Effector memory CD8-positive, alpha-beta T cell (primary cell): ENCODE measurements around the gene UBE2B.
"Not testable (repeated sequence)": the region's sequence is repeated elsewhere in the genome, so short reads cannot be mapped to it uniquely, and the experiment has no call there.

Source experiments
- ATAC-seq: fragments of 150-1000 bp; cut with Tn5 transposase; replicated peaks from 2 replicates; pipeline ENCODE4 v1.10.0; 2021; ENCODE audit warnings: mild to moderate bottlenecking, moderate library complexity
- DNase-seq, 3 experiments: peaks; one replicate each; pipeline ENCODE4 v3.0.0; 2021
- H3K27ac Mint-ChIP-seq, 2 donors: one replicate each; pipeline ENCODE4 v1.8.0; 2022; ENCODE audit warnings: mild to moderate bottlenecking in 2 of 2, mixed read lengths in 2 of 2, moderate library complexity in 2 of 2
- H3K27me3 Mint-ChIP-seq, 2 donors: one replicate each; pipeline ENCODE4 v1.8.0; 2022; ENCODE audit warnings: mixed read lengths in 2 of 2
- H3K36me3 Mint-ChIP-seq: one replicate; pipeline ENCODE4 v1.8.0; 2022; ENCODE audit warnings: mild to moderate bottlenecking, moderate library complexity, mixed read lengths; ENCODE audit not compliant: insufficient read depth
- H3K4me1 Mint-ChIP-seq, 2 donors: one replicate each; pipeline ENCODE4 v1.8.0; 2022; ENCODE audit warnings: low read depth in 2 of 2, mixed read lengths in 2 of 2
- H3K4me3 Mint-ChIP-seq, 2 donors: one replicate each; pipeline ENCODE4 v1.8.0; 2022; ENCODE audit warnings: mild to moderate bottlenecking in 2 of 2, mixed read lengths in 2 of 2, moderate library complexity in 2 of 2
- H3K9me3 Mint-ChIP-seq, 2 donors: one replicate each; pipeline ENCODE4 v1.8.0; 2022; ENCODE audit warnings: mixed read lengths in 2 of 2

The UBE2B gene

GRCh38 chr5:134374232-134374631 lies 2.9 kb downstream of the UBE2B start:
- ATAC-seq (no peak), DNase-seq (no peak)
- H3K4me1 Mint-ChIP-seq = peaks cover 32 to 35% of the 10 kb centered on the region in 2 donors
- no peaks in the 10 kb centered on the region for H3K27me3 Mint-ChIP-seq
- peak overlapping the region in 1 of 2 donors; percentile 98 for H3K4me3 Mint-ChIP-seq
- no peak overlapping the region for H3K27ac Mint-ChIP-seq
- H3K36me3 Mint-ChIP-seq = peaks cover 61% of the 10 kb centered on the region
- H3K9me3 Mint-ChIP-seq = no peaks in the 10 kb centered on the region

DNA sequence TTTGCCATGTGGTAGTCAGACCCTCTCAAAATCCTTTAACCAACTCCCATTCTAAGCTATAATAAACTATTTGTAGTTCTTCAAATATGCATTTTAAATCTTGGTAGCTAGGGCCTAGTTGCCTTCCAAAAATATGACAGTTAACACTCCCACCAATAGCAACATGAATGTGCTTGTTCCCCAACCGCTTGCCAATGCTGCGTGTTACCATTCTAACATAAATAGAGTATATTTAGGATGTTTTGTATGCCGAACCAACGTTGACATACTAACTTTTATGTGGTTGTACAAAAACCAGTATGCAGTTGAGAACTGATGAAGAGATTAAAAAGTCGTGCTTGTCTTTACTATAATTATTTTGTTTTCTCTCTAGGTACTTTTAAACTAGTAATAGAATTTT lies 9.0 kb downstream of the UBE2B start:
- no peak for DNase-seq
- Mint-ChIP-seq H3K27me3 (no peaks in the 10 kb centered on the region), H3K27ac (peak overlapping the region in 1 of 2 donors; percentile 16), H3K9me3 (no peaks in the 10 kb centered on the region), H3K4me3 (no peak overlapping the region), H3K36me3 (peaks cover 85% of the 10 kb centered on the region), H3K4me1 (peaks cover 3 to 15% of the 10 kb centered on the region in 2 donors)
- ATAC-seq = no peak

DNA sequence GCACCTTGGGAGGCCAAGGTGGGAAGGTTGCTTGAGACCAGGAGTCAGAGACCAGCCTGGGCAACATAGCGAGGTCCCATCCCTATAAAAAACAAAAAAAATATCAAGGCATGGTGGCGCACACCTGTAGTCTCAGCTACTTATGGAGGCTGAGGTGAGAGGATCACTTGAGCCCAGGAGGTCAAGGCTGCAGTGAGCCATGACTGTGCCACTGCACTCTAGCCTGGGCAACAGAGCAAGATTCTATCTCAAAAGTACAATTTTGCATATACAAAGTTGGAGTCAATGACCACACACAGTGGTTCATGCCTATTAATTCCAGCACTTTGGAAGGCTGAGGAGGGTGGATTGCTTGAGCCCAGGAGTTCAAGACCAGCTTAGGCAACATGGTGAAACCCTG lies 10.8 kb downstream of the UBE2B start:
- not testable (repeated sequence) for H3K27ac Mint-ChIP-seq, H3K4me3 Mint-ChIP-seq, DNase-seq, ATAC-seq, H3K27me3 Mint-ChIP-seq, H3K9me3 Mint-ChIP-seq
- H3K36me3 Mint-ChIP-seq = peaks cover 90% of the 10 kb centered on the region
- peaks cover 3 to 11% of the 10 kb centered on the region in 2 donors for H3K4me1 Mint-ChIP-seq

DNA sequence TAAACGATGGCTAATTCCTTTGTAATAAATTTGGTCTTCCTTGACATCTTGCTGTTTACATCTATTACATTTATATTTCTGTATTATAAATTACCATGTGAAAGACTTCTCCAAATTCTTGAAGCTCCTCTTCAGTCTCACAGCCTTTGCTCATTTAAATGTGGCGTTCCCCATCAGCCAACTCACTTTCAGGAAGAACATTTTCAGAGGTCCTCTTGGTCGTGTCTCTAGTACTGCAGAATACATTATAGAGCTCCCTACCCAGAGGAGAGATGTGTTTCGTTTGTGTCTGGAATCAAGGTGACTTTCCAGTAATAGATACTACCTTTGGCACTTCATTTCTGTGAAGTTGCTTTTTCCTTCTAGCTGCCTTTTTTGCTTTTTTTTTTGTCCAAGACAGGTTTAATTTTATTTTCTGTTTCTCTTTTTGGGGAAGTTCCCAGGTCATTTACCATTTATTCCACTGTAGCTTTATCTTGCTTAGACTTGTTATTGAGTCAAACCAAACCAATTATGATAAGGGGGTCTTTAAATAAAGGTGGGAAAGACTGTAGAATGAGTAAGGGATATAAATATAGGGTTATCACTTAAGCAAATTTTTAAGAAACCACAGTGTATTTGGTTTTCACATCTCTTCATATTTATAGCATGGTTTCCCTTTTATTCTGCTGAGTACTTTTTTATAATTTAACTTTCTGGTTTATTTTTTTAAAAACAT lies 12.8 kb downstream of the UBE2B start:
- DNase-seq (no peak), ATAC-seq (no peak)
- peak overlapping the region; percentile 19 to 65 for H3K27ac Mint-ChIP-seq
- H3K4me1 Mint-ChIP-seq = peaks cover 1 to 11% of the 10 kb centered on the region in 2 donors
- H3K4me3 Mint-ChIP-seq = no peak overlapping the region
- no peaks in the 10 kb centered on the region for H3K9me3 Mint-ChIP-seq
- no peaks in the 10 kb centered on the region for H3K27me3 Mint-ChIP-seq
- H3K36me3 Mint-ChIP-seq = peaks cover 97% of the 10 kb centered on the region

- Mint-ChIP-seq H3K27me3 (no peaks in the 10 kb centered on the region), H3K9me3 (no peaks in the 10 kb centered on the region), H3K27ac (no peak overlapping the region), H3K4me3 (no peak overlapping the region), H3K36me3 (peaks cover 97% of the 10 kb centered on the region), H3K4me1 (peaks cover 1 to 8% of the 10 kb centered on the region in 2 donors)
- ATAC-seq (no peak), DNase-seq (no peak)
Observed at GRCh38 chr5:134387443-134387842, 16.1 kb downstream of the UBE2B start.

DNA sequence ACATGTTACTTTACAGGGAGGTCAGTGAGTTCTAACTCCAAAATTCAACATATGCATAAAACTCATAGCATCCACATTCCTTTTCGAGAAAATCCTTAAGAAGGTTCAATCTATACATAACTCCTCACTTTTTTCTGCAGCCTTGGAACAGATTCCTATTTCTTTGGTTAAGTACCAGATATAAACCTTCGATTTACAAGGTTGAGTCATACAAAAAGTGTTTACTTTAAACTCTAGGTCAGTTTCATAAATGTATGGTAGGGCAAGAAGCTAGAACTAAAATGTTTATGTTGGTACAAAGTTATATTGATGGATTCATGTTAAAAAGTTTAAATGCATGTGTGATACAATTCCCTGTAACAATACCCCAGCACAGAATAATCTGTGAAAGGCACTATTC lies 20.9 kb downstream of the UBE2B start:
- Mint-ChIP-seq H3K36me3 (peaks cover 82% of the 10 kb centered on the region), H3K4me3 (no peak overlapping the region), H3K27me3 (no peaks in the 10 kb centered on the region), H3K9me3 (no peaks in the 10 kb centered on the region), H3K4me1 (no peaks in the 10 kb centered on the region), H3K27ac (peak overlapping the region in 1 of 2 donors; percentile 44)
- ATAC-seq (no peak), DNase-seq (no peak)

DNA sequence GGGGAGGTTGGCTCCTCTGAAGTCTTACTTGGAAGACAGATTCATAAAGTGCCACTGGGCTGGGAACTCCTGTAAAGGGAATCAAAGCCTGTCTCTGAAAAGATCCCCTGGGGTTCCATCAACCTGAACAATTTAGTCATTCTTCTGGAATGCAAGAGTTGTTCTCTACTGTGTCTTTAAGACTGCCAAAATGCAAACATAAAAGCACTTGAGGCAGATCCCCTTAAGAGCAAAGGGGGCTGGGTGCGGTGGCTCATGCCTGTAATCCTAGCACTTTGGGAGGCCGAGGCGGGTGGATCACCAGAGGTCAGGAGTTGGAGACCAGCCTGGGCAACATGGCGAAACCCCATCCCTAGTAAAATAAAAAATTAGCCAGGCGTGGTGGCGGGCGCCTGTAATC lies 23.6 kb downstream of the UBE2B start:
- H3K27ac Mint-ChIP-seq = no peak overlapping the region
- peaks cover 67% of the 10 kb centered on the region for H3K36me3 Mint-ChIP-seq
- H3K27me3 Mint-ChIP-seq = no peaks in the 10 kb centered on the region
- ATAC-seq = no peak
- DNase-seq = no peak
- H3K4me1 Mint-ChIP-seq = no peaks in the 10 kb centered on the region
- H3K4me3 Mint-ChIP-seq = no peak overlapping the region
- no peaks in the 10 kb centered on the region for H3K9me3 Mint-ChIP-seq

DNA sequence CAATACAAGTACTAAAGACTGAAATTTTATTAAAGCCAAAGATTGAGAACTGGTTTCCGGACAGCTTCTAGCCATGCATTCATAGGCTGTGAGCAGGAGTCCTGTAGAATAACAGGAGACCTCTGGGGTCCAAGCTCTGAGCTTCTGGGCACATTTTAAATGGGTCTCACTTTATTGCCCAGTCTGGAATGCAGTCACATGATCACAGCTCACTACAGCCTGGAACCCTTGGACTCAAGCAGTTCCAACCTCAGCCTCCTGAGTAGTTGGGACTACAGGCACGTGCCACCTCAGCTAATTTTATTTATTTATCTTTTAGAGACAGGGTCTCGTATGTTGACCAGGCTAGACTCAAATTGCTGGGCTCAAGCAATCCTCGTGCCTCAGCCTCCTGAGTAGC lies 24.9 kb downstream of the UBE2B start:
- H3K36me3 Mint-ChIP-seq = peaks cover 59% of the 10 kb centered on the region
- no peaks in the 10 kb centered on the region for H3K4me1 Mint-ChIP-seq
- DNase-seq = no peak
- no peak for ATAC-seq
- H3K4me3 Mint-ChIP-seq = no peak overlapping the region
- peak overlapping the region in 1 of 2 donors; percentile 69 for H3K27ac Mint-ChIP-seq
- H3K27me3 Mint-ChIP-seq = no peaks in the 10 kb centered on the region
- H3K9me3 Mint-ChIP-seq = no peaks in the 10 kb centered on the region

GRCh38 chr5:134397196-134397595 lies 25.8 kb downstream of the UBE2B start:
- Mint-ChIP-seq H3K9me3 (no peaks in the 10 kb centered on the region), H3K27me3 (no peaks in the 10 kb centered on the region), H3K36me3 (peaks cover 59% of the 10 kb centered on the region), H3K4me1 (no peaks in the 10 kb centered on the region), H3K4me3 (no peak overlapping the region), H3K27ac (peak overlapping the region; percentile 36 to 69)
- no peak for DNase-seq
- no peak for ATAC-seq

DNA sequence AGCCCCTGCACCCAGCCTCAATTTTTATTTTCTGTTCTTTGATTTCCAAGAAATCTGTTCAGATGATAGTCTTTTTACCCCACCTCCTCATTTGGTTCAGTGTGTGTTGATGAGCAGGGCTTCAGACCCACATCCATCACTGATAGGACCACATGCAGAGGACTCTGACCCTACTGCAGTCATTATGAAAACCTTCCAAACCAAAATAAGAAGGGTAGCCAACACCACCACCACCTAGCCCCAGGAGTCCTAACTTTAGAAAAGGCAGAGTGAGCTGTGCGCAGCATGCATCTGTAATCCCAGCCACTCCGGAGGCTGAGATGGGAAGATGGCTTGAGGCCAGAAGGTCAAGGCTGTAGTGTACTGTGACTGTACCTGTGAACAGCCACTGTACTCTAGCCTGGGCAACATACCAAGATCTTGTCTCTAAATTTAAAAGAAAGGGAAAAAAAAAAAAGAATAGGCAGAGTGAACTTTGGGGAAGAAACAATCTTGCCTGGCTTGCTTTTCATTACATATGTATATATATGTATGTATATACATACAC lies 27.3 kb downstream of the UBE2B start:
- H3K27me3 Mint-ChIP-seq = no peaks in the 10 kb centered on the region
- peaks cover 45% of the 10 kb centered on the region for H3K36me3 Mint-ChIP-seq
- H3K9me3 Mint-ChIP-seq = no peaks in the 10 kb centered on the region
- H3K4me3 Mint-ChIP-seq = no peak overlapping the region
- DNase-seq = no peak
- peak overlapping the region; percentile 6 to 36 for H3K27ac Mint-ChIP-seq
- no peak for ATAC-seq
- no peaks in the 10 kb centered on the region for H3K4me1 Mint-ChIP-seq

DNA sequence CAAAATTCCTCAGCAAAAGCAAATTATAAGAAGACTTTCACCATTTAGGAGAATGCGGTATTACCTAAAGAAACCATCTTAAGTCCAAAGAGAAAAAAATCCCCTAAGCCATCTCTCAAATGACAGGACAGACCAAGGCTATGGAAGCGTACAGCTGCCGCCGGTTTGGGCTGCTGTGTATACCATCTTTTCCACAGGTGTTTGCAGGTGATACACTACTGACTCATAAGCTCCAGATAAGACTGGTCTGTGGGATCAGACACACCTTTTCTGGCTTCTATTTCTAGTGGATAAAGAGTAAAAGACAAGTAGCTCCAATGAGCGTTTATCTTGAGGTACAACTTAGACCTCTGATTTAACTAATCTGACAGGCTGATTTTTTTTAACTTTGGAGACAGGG lies 32.6 kb downstream of the UBE2B start:
- Mint-ChIP-seq H3K9me3 (no peaks in the 10 kb centered on the region), H3K4me3 (no peak overlapping the region), H3K27ac (peak overlapping the region in 1 of 2 donors; percentile 41), H3K4me1 (peaks cover 0 to 5% of the 10 kb centered on the region in 2 donors), H3K27me3 (no peaks in the 10 kb centered on the region), H3K36me3 (peaks cover 29% of the 10 kb centered on the region)
- ATAC-seq (no peak), DNase-seq (no peak)

DNA sequence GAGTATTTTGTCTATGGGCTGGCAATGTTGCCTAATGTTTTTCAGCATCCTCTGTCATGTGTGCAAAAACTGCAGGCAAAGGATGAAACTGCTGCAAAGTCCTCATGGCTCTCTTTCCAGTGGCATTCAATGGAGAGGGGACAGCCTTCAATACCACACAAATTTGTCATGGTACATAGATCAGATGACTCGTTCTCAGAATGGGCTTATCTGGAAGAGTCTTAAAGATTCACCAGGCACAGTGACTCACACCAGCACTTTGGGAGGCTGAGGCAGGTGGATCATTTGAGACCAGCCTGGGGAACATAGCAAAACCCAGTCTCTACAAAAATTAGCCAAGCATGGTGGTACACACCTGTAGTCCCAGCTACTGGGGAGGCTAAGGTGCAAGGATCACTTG lies 35.0 kb downstream of the UBE2B start:
- ATAC-seq = no peak
- no peaks in the 10 kb centered on the region for H3K27me3 Mint-ChIP-seq
- H3K27ac Mint-ChIP-seq = no peak overlapping the region
- H3K9me3 Mint-ChIP-seq = no peaks in the 10 kb centered on the region
- no peak overlapping the region for H3K4me3 Mint-ChIP-seq
- peaks cover 7 to 26% of the 10 kb centered on the region in 2 donors for H3K4me1 Mint-ChIP-seq
- peaks cover 16% of the 10 kb centered on the region for H3K36me3 Mint-ChIP-seq
- DNase-seq = no peak

DNA sequence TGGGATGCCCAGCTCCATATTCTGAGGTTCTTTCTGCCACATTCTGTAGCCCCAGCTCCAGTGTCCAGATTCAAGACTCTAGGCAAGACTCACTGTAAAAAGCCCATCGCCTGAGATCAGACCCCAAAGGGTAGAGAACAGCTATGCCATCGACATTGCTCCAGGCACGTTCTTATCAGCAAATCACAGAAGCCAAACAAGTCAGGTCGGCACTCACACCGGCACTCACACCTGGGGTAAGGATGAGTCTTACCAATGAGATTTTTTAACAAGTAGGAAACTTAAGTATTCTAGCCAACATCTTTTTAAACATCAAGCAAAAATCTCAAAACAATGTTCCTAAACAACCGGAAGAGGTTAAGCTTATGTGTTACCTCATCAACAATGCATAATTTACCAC lies 38.0 kb downstream of the UBE2B start:
- Mint-ChIP-seq H3K27ac (peak overlapping the region; percentile 94 to 98), H3K36me3 (peaks cover 8% of the 10 kb centered on the region), H3K27me3 (no peaks in the 10 kb centered on the region), H3K4me3 (peak overlapping the region in 1 of 2 donors; percentile 97), H3K9me3 (no peaks in the 10 kb centered on the region), H3K4me1 (peaks cover 14 to 36% of the 10 kb centered on the region in 2 donors)
- DNase-seq (no peak), ATAC-seq (no peak)

DNA sequence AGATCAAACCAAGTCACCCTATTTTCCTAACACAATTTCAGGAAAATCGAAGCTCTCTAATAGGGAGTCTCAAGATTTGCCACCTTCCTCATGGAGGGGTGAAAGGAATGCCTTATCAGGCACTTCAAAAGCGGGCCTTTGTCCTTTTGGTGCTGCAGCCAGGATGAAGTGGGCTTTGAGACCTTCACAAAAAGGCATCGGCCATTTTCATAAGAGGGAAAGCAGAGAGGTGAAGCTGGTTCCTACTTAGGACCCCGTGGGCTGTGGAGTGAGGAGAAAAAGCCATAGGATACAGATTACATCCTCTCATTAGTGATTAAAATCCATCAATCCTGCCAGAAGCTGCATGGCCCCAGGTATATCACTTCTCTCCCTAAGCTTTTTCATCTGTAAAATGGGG lies 39.5 kb downstream of the UBE2B start:
- ATAC-seq = no peak
- H3K4me1 Mint-ChIP-seq = peaks cover 14 to 34% of the 10 kb centered on the region in 2 donors
- peaks cover 8% of the 10 kb centered on the region for H3K36me3 Mint-ChIP-seq

More for the DNA sequence above, 39.5 kb downstream of the UBE2B start:
- Mint-ChIP-seq H3K27ac (peak overlapping the region; percentile 94 to 98), H3K27me3 (no peaks in the 10 kb centered on the region), H3K9me3 (no peaks in the 10 kb centered on the region), H3K4me3 (peak overlapping the region; percentile 96 to 97)
- DNase-seq = no peak
